DND-41 (cell line): ENCODE data around the gene U2AF2.

ENCODE experiments used
- ATAC-seq: fragments of 200-7000 bp; cut with Tn5 transposase; 3 replicates; pipeline ENCODE4 v1.9.1; 2021; ENCODE audit warnings: low read depth; ENCODE audit not compliant: insufficient read depth
- DNase-seq: peaks from one replicate; pipeline ENCODE4 v3.0.0-alpha.2; 2020
- H2AFZ ChIP-seq: 2 replicates; pipeline ENCODE4 v1.6.0; 2012; ENCODE audit warnings: low read depth, low read length
- H3K27ac ChIP-seq: 2 replicates; pipeline ENCODE4 v1.5.1; 2012; ENCODE audit warnings: low read length, inconsistent platforms
- H3K27me3 ChIP-seq: fragments of 200-600 bp; sonication (generic); 2 replicates; pipeline ENCODE4 v1.6.0; 2012; ENCODE audit warnings: low read length, mild to moderate bottlenecking, inconsistent platforms; ENCODE audit not compliant: insufficient read depth, poor library complexity
- H3K36me3 ChIP-seq: 2 replicates; pipeline ENCODE4 v1.5.1; 2012; ENCODE audit warnings: low read length, inconsistent platforms; ENCODE audit not compliant: insufficient read depth
- H3K4me1 ChIP-seq: 2 replicates; pipeline ENCODE4 v1.5.1; 2012; ENCODE audit warnings: mild to moderate bottlenecking, low read length; ENCODE audit not compliant: insufficient read depth
- H3K4me2 ChIP-seq: 2 replicates; pipeline ENCODE4 v1.6.0; 2012; ENCODE audit warnings: mild to moderate bottlenecking, moderate library complexity, low read length, inconsistent platforms; ENCODE audit not compliant: insufficient read depth
- H3K4me3 ChIP-seq, 2 experiments: fragments of 200-600 bp in 1 of 2; shearing (Covaris generic) in 1 of 2; 2 replicates each; pipeline ENCODE4 v1.5.1; 2012 to 2016; ENCODE audit warnings: inconsistent platforms in 2 of 2, low read length in 2 of 2, mild to moderate bottlenecking in 2 of 2, low read depth in 1 of 2, moderate library complexity in 1 of 2
- H3K79me2 ChIP-seq: 2 replicates; pipeline ENCODE4 v1.6.0; 2012; ENCODE audit warnings: low read length, inconsistent platforms; ENCODE audit not compliant: insufficient read depth
- H3K9ac ChIP-seq: 2 replicates; pipeline ENCODE4 v1.6.0; 2012; ENCODE audit warnings: low read depth, mild to moderate bottlenecking, inconsistent platforms, low read length, moderate library complexity
- H3K9me3 ChIP-seq: 2 replicates; pipeline ENCODE4 v1.5.1; 2012; ENCODE audit warnings: low read length, moderate library complexity, mild to moderate bottlenecking, inconsistent platforms; ENCODE audit not compliant: insufficient read depth, severe bottlenecking
- H4K20me1 ChIP-seq: 2 replicates; pipeline ENCODE4 v1.6.0; 2012; ENCODE audit warnings: low read length; ENCODE audit not compliant: insufficient read depth
- CTCF ChIP-seq: IDR thresholded peaks from 2 replicates; pipeline ENCODE4 v1.5.1; 2012; ENCODE audit warnings: borderline replicate concordance, low read length, moderate library complexity, mild to moderate bottlenecking; ENCODE audit not compliant: poor library complexity, severe bottlenecking; ENCODE audit errors: extremely low read depth
- EZH2 ChIP-seq: IDR thresholded peaks from 3 replicates; pipeline ENCODE4 v1.6.1; 2012; ENCODE audit warnings: borderline replicate concordance, low read depth, mild to moderate bottlenecking, moderate library complexity, low read length, inconsistent platforms; ENCODE audit not compliant: severe bottlenecking

U2AF2 gene

GRCh38 chr19:55624109-55625003, 30.5 kb upstream of the U2AF2 start, which contains the start of gene ZNF784:
Gene ZNF784 (minus strand): TSS chr19:55624566. CDS start chr19:55624561, 5 bp downstream.
- DNase-seq: peak; percentile 92
- peak within 1 kb of the TSS; percentile 98 for H3K4me2 ChIP-seq
- H2AFZ ChIP-seq: peak within 1 kb of the TSS; percentile 99

GRCh38 chr19:55625004-55625326, 29.9 kb upstream of the U2AF2 start:
- Histone ChIP-seq H3K9ac (peak overlapping the region; percentile 61), H3K27me3 (no peaks in the 10 kb centered on the region), H3K79me2 (no peaks in the 10 kb centered on the region), H3K4me1 (peaks cover 28% of the 10 kb centered on the region), H2AFZ (peak overlapping the region; percentile 99), H3K9me3 (no peaks in the 10 kb centered on the region), H3K36me3 (peaks cover 8% of the 10 kb centered on the region), H3K4me3 (peak overlapping the region; percentile 25 to 79; a peak in 3 of 4 replicates), H3K4me2 (peak overlapping the region; percentile 98), H4K20me1 (no peaks in the 10 kb centered on the region), H3K27ac (peak overlapping the region; percentile 76)
- TF ChIP-seq CTCF: no peak
- TF ChIP-seq EZH2: no peak
- DNase-seq: no peak
- no peak for ATAC-seq

More at GRCh38 chr19:55624109-55625003, 30.5 kb upstream of the U2AF2 start, which contains the start of gene ZNF784:
- TF ChIP-seq EZH2 (no peak), CTCF (no peak)
- ATAC-seq: peak; percentile 82
- Histone ChIP-seq H3K9me3 (no peaks in the 10 kb centered on the region), H3K9ac (peak within 1 kb of the TSS; percentile 61), H4K20me1 (no peaks in the 10 kb centered on the region), H3K4me1 (peaks cover 28% of the 10 kb centered on the region), H3K27me3 (no peaks in the 10 kb centered on the region), H3K79me2 (no peaks in the 10 kb centered on the region), H3K27ac (peak within 1 kb of the TSS; percentile 89), H3K4me3 (peak within 1 kb of the TSS; percentile 25 to 79; a peak in 3 of 4 replicates), H3K36me3 (peaks cover 8% of the 10 kb centered on the region)

- H2AFZ ChIP-seq: no peak overlapping the region
- no peak for DNase-seq
- H3K36me3 ChIP-seq: peaks cover under 1% of the 10 kb centered on the region; the same call in 1 of the 2 replicates
- no peaks in the 10 kb centered on the region for H4K20me1 ChIP-seq
- H3K4me3 ChIP-seq: no peak overlapping the region
- no peak for ATAC-seq
- H3K27me3 ChIP-seq: no peaks in the 10 kb centered on the region
- no peak overlapping the region for H3K4me2 ChIP-seq
- H3K27ac ChIP-seq: no peak overlapping the region
- no peak for TF ChIP-seq EZH2
- no peak for TF ChIP-seq CTCF
- H3K4me1 ChIP-seq: peaks cover 19% of the 10 kb centered on the region
- H3K9me3 ChIP-seq: no peaks in the 10 kb centered on the region
- H3K79me2 ChIP-seq: no peaks in the 10 kb centered on the region
- H3K9ac ChIP-seq: no peak overlapping the region
Measured at GRCh38 chr19:55626350-55626749, 28.5 kb upstream of the U2AF2 start.
